Endothelial cell of hepatic sinusoid (primary cell): ENCODE data around the gene CACNA1A.

Experiments
- in situ Hi-C: cut with HindIII; loops from 2 replicates; pipeline ENCODE4 v1.10.0; 2017; ENCODE audit warnings: low sequenced_read_pairs

Gene CACNA1A

DNA sequence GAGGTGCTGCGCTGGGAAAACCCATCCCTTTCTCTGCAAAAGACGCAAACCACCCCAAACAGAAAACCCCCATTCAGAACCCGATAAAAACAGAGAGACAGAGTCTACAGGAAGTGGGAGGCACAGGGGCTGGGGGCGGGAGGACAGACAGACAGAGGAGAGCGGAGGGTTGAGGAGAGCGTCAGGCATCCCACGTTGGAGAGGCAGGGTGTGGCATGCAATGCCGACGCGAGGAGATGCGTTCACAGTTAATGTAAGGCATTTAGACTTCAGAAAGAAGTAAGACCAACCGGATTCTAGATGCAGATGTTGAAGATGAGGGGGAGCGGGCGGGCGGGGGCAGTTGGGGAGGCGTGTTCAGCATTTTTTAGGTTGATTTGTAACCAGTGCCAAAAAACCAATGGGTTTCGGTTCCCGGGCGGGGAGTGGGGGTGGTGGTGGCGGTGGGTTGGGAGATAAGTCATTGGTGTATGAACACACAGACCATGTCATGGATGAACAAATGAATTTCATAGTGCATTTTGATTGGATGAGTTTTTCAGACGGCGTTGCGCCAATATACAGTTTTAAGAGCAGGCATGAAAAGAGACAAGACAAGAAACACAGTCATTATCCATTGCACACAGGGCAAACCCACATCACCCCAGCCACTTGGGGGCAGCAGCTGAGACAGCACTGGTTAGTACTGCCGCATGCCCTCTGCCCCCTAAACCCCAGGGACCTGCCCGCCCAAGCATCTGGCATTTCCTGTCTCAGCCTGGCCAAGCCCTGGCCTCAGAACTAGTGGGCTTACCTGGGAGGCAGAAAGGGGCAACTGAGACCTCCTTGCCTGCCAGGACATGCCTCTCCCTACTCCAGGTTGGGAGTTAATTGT is 264.8 kb downstream of the CACNA1A start:
- in situ Hi-C loops = no loop called here

- in situ Hi-C loops = no loop called here
Observed at GRCh38 chr19:13240312-13241022, 265.8 kb downstream of the CACNA1A start.

- in situ Hi-C loops = no loop called here
Observed at GRCh38 chr19:13238891-13239534, 267.3 kb downstream of the CACNA1A start.

- in situ Hi-C loops = no loop called here
Observed at GRCh38 chr19:13234518-13234917, 271.8 kb downstream of the CACNA1A start.

GRCh38 chr19:13231663-13232062 is 274.6 kb downstream of the CACNA1A start:
- in situ Hi-C loops = no loop called here

DNA sequence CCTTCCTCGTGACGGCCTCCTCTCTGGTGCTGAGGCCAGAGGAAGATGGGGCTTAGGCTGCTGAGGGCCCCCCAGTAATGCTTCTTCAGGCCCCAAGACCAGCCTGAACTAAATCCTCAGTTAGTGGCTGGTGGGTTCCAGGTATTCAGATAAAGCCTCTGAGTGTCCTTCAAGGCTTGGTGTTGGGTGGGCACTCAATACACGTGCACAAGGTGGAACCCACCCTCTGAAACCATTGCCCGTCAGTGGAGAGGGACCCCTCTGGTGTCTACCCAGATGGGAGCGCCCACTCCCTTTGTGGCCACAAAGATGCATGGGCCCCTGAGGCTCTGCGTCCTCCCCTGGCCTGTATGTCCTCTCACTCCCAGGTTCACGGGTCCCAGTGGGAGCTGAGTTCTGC is 277.0 kb downstream of the CACNA1A start:
- in situ Hi-C loops = no loop called here

DNA sequence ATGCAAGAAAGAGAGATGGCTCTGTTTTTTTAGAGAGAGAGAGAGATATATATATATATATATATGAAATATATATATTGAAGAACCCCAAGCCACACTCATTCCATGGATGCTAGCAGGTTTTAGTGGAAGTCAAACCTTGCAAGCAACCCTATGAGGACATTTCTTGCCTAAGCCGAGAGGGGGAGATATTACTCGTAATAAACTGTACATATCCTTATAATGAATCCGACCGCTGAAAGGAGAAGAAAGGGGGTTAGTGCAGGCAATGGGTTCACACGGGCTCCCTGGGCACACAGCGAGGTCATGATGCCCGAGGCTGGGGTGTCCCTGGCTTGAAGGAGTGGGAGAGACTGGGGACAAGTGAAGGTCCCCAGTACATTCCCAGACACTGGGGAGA is 277.7 kb downstream of the CACNA1A start:
- in situ Hi-C loops = no loop called here

GRCh38 chr19:13226983-13227382 is 279.3 kb downstream of the CACNA1A start:
- in situ Hi-C loops = no loop called here

- in situ Hi-C loops = no loop called here
Observed at GRCh38 chr19:13225973-13226865, 280.1 kb downstream of the CACNA1A start.

GRCh38 chr19:13225085-13225484 is 281.2 kb downstream of the CACNA1A start:
- in situ Hi-C loops = no loop called here

DNA sequence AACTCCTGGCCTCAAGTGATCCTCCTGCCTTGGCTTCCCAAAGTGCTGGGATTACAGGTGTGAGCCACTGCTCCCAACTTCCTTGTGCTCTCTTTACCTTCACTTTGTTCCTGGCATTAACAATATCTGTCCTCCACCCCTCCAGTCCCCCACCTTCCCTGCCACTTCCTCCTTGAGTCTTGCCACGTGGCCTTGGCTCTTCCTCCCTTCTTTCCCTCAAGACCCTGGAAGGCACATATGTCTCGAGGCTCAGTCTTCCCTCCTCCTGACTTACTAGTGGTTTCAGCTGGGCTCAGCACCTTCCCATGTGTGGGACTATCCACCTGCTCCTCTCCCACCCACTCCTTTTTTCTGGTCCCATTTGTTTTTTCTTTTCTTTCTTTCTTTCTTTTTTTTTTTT is 285.4 kb downstream of the CACNA1A start:
- in situ Hi-C loops = no loop called here

DNA sequence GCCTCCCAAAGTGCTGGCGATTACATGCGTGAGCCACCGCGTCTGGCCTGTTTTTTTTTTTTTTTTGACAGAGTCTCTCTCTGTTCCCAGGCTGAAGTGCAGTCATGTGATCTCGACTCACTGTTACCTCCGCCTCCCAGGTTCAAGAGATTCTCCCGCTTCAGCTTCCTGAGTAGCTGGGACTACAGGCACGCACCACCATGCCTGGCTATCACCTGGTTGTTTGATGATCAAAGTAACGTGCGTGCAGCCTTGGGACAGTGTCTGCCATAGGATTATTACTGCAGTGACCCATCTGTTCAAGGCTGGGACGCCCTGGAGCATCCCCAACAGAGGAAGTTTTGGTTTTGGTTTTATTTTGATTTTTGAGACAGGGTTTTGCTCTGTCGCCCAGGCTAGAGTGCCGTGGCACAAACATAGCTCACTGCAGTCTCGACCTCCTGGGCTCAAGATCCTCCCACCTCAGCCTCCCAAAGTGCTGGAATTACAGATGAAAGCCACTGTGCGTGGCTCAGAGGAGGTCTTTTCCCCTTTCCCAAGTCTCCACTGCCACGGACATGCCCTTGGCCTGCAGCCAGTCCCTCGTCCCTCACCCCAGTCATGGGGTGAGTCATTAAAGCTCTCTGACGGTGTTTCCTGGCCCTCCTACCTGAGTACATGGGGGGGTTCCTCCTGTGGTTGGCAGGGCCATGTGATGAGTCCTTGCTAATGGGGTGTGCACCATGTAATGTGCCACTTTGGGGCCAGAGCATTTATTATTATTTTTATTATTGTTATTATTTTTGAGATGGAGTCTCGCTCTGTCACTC is 290.5 kb downstream of the CACNA1A start:
- in situ Hi-C loops = no loop called here

DNA sequence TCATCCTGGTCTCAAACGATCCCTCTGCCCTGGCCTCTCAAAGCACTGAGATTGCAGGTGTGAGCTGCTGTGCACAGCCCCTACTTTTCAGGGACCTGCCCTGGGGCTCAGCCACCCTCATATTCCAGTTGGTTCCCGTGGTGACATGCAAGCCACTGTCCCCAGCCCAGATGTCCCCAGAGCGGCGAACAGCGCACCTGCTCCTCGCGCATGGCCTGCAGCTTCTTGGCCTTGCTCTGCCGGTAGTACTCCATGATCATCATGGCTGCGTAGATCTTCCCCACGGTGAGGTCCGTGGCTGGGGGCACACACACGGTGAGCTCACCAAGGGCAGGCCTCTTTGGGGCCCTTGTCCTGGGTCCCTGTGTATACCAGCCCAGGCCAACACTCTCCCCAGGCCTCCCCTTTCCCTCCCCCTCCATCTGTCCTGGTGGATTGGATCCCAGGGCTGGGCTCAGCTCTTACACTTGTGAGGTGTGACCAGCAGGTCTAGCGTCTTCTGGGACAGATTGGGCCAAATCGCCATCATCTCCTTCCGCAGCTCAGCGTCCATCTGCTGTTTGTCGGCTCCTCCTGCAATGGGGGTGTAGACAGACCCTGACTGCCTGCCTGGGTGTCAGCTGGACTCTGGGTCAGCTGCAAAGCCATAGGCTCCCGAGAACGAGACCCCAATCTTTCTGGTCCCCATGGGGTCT is 292.1 kb downstream of the CACNA1A start:
- in situ Hi-C loops = no loop called here

- in situ Hi-C loops = no loop called here
Observed at GRCh38 chr19:13212759-13213330, 293.4 kb downstream of the CACNA1A start.

DNA sequence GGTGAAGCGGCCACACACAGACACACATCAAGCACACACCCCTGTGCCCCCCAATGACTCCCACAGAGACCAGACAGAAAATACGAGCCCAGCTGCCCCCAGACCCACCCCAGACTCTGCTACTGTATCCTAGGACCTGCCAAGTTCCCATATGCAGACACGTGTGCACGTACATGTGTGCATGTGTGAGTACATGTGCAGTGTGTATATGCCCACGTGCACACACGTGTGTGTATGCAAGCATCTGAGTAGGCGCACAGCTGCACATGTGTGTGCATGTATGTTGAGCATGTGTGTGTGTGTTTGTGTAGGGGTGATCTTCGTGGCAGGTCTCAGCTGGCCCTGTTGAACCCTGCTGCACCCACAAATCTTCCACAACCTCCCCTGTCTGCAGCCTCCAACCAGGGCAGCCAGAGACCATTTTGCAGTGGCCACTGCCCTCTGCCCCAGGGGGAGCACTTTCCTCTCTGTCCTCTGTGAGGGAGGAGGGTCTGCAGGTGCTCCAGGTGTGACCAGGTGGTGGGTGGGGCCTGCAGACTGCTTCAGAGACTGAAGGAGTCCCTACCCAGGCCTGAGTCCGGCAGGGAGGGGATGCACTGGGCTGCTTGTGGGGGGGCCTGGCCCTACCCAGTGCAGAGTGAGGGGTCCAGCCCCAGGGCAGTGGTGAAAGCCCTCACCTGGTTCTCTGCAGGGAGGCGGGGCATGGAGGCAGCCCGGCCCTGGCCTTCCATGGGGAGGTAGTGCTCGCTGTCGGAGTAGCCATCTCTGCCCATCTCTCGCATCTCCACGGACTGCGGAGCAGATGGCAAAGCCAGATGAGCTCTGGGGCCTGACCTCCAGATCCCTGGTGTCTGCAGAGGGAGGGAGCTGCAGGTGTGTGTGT is 294.6 kb downstream of the CACNA1A start:
- in situ Hi-C loops = no loop called here

DNA sequence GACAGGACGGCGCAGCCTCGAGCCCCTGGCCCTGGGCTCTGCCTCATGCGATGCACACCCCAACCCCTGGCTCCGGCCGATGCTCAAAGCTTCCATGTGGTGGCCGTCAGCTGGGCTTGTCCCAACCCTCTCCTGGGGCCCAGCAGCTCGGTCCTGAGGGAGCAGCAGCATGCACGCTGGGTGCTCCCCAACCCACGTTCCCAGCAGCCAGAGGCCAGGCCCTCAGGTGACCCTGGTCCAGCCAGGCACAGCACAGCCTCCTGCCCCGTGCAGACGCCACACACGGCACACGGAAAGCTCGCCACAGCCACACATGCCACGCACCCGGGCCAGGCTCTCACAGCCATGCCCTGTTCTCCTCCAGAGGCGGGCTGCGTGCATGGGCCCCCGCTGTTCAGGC is 295.3 kb downstream of the CACNA1A start:
- in situ Hi-C loops = no loop called here

GRCh38 chr19:13210339-13210775 is 295.9 kb downstream of the CACNA1A start:
- in situ Hi-C loops = no loop called here
